Measurements from ENCODE around the gene SEC61A2. TPM values are rescaled to one million over a fixed set of nuclear protein-coding genes. Genes with fewer than 3 reads are reported as not detected.
A peak's percentile ranks its signal among the peaks of the same experiment; 100 is the strongest.

Gene SEC61A2
- polyA plus RNA-seq, 3 donors: 0.30 to 3.4 (median 0.98) TPM

GRCh38 chr10:12160664-12161063, 31.2 kb downstream of the SEC61A2 start:
- Mint-ChIP-seq H3K4me3 (peak overlapping the region in 1 of 2 donors; percentile 73), H3K4me1 (peaks cover 16% of the 10 kb centered on the region), H3K36me3 (peaks cover 49% of the 10 kb centered on the region in 2 donors), H3K27ac (no peak overlapping the region), H3K27me3 (ENCODE audit: low read depth in 3 of 3) (peaks cover 74 to 80% (median 80%) of the 10 kb centered on the region in 3 donors), H3K9me3 (peaks cover 2 to 11% (median 8%) of the 10 kb centered on the region in 7 donors)
- TF ChIP-seq CTCF (IDR thresholded peaks at IDR 0.05): no peak
- intact Hi-C loops (cut with micrococcal nuclease): no loop called here
- H3K4me3 ChIP-seq (replicated peaks in 1 of 3; ENCODE audit: low read depth in 2 of 3, low read length in 3 of 3): no peak overlapping the region
- no peak overlapping the region for H3K9ac ChIP-seq (ENCODE audit: insufficient read depth, low read length, poor library complexity, severe bottlenecking)
- peaks cover 18 to 22% of the 10 kb centered on the region in 2 donors for H3K4me1 ChIP-seq (ENCODE audit: control insufficient read depth in 1 of 2, insufficient read depth in 2 of 2, low read length in 2 of 2)
- H3K27me3 ChIP-seq (ENCODE audit: control insufficient read depth in 2 of 2, insufficient read depth in 2 of 2, low read length in 2 of 2): peaks cover 61 to 81% of the 10 kb centered on the region in 2 donors
- no peak overlapping the region for H2AFZ ChIP-seq (ENCODE audit: insufficient read depth, low read depth, low read length, poor library complexity, severe bottlenecking)
- H4K20me1 ChIP-seq (ENCODE audit: insufficient read depth, low read length): peaks cover 72% of the 10 kb centered on the region
- no peak overlapping the region for H3K27ac ChIP-seq (ENCODE audit: low read depth in 1 of 2, low read length in 2 of 2)
- no peaks in the 10 kb centered on the region for H3K79me2 ChIP-seq (ENCODE audit: insufficient read depth, low read length)
- WGBS (ENCODE audit: insufficient coverage): no CpG with 5 or more reads among the region's 5 CpGs
- peaks cover 0 to 7% of the 10 kb centered on the region in 2 donors for H3K9me3 ChIP-seq (replicated peaks in 1 of 2; ENCODE audit: control insufficient read depth in 1 of 2, insufficient read depth in 1 of 2, low read length in 2 of 2)
- peaks cover 0 to 19% of the 10 kb centered on the region in 2 donors for H3K36me3 ChIP-seq (replicated peaks in 1 of 2; ENCODE audit: control insufficient read depth in 1 of 2, insufficient read depth in 2 of 2, low read length in 2 of 2)
- no peak for DNase-seq
- no peak overlapping the region for H3K4me2 ChIP-seq (replicated peaks; ENCODE audit: extremely low read depth, low read length, poor library complexity, severe bottlenecking)

DNA sequence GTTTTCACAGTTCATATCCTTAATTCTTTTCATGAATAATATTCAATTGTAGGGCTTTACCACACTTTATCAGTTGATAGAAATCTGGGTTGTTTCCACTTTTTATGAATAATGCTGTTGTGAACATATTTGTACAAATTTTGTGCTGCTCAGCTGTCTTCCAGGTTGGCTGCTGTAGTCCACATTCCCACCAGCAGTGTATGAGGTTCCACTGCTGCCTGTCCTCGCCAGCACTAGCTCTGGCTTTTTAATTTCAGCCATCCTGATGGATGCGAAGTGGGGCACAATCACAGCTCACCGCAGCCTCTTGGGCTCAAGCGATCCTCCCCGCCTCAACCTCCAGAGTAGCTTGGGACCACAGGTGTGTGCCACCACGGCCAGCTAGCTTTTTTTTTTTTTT, 33.5 kb downstream of the SEC61A2 start:
- Histone ChIP-seq H4K20me1 (ENCODE audit: insufficient read depth, low read length) (peaks cover 61% of the 10 kb centered on the region), H3K36me3 (replicated peaks in 1 of 2; ENCODE audit: control insufficient read depth in 1 of 2, insufficient read depth in 2 of 2, low read length in 2 of 2) (peaks cover 5 to 42% of the 10 kb centered on the region in 2 donors), H3K4me1 (ENCODE audit: control insufficient read depth in 1 of 2, insufficient read depth in 2 of 2, low read length in 2 of 2) (peaks cover 9% of the 10 kb centered on the region in 2 donors), H2AFZ (ENCODE audit: insufficient read depth, low read depth, low read length, poor library complexity, severe bottlenecking) (no peak overlapping the region), H3K27me3 (ENCODE audit: control insufficient read depth in 2 of 2, insufficient read depth in 2 of 2, low read length in 2 of 2) (peaks cover 47 to 73% of the 10 kb centered on the region in 2 donors), H3K4me2 (replicated peaks; ENCODE audit: extremely low read depth, low read length, poor library complexity, severe bottlenecking) (no peak overlapping the region), H3K79me2 (ENCODE audit: insufficient read depth, low read length) (no peaks in the 10 kb centered on the region), H3K9me3 (replicated peaks in 1 of 2; ENCODE audit: control insufficient read depth in 1 of 2, insufficient read depth in 1 of 2, low read length in 2 of 2) (no peaks in the 10 kb centered on the region), H3K4me3 (replicated peaks in 1 of 3; ENCODE audit: low read depth in 2 of 3, low read length in 3 of 3) (no peak overlapping the region), H3K27ac (ENCODE audit: low read depth in 1 of 2, low read length in 2 of 2) (no peak overlapping the region), H3K9ac (ENCODE audit: insufficient read depth, low read length, poor library complexity, severe bottlenecking) (no peak overlapping the region)
- intact Hi-C loops (cut with micrococcal nuclease): no loop called here
- Mint-ChIP-seq H3K27ac (no peak overlapping the region), H3K9me3 (peaks cover 0 to 8% (median 5%) of the 10 kb centered on the region in 7 donors), H3K27me3 (ENCODE audit: low read depth in 3 of 3) (peaks cover 54 to 64% (median 63%) of the 10 kb centered on the region in 3 donors), H3K4me1 (peaks cover 7% of the 10 kb centered on the region), H3K36me3 (peaks cover 59 to 63% of the 10 kb centered on the region in 2 donors), H3K4me3 (peak overlapping the region in 1 of 2 donors; percentile 80)
- 70% methylated on average over 2 of the region's 6 CpGs for WGBS (ENCODE audit: insufficient coverage)
- no peak for DNase-seq
- no peak for TF ChIP-seq CTCF (IDR thresholded peaks at IDR 0.05)

Measured in CD14-positive monocyte (primary cell).